Measurements from ENCODE around the gene LGALS16.
A peak's percentile ranks its signal among the peaks of the same experiment; 100 is the strongest.
"Not testable (repeated sequence)": the region's sequence is repeated elsewhere in the genome, so short reads cannot be mapped to it uniquely, and the experiment has no call there.

The LGALS16 gene

GRCh38 chr19:39655613-39656012 lies at the start of gene LGALS16:
LGALS16 (plus strand) TSS chr19:39655913; CDS start chr19:39655962, 49 bp downstream.
- DNase-seq: no peak

DNA sequence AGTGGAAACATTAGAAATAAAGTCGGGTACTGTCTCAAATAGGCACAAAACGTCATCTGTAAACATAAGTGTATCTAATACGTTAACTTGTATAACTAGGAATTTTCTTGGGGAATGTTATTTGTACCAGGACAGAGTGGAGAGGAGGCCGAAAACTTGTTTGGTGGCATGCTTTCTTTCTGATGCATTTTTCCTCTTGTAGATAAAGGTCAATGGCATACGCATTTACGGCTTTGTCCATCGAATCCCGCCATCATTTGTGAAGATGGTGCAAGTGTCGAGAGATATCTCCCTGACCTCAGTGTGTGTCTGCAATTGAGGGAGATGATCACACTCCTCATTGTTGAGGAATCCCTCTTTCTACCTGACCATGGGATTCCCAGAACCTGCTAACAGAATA lies 48.7 kb upstream of the LGALS16 start:
- no peak for DNase-seq

GRCh38 chr19:39607561-39607960 lies 48.2 kb upstream of the LGALS16 start:
- no peak for DNase-seq

DNA sequence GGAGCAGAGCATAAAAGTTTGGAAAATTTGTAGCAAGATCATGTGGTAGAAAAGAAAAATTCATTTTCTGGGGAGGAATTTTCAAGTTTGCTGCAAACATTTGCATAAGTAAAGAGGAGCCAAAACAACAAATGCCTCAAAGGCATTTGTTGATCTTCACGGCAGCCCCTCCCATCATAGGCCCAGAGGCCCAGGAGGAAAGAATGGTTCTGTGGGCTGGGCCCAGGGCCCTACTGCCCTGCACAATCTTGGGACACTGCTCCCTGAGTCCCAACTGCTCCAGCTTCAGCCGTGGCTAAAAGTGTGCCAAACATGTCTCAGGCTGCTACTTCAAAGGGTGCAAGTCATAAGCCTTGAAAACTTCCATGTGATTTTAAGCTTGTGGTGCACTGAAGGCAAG lies 42.1 kb upstream of the LGALS16 start:
- no peak for DNase-seq

GRCh38 chr19:39617745-39618144 lies 38.0 kb upstream of the LGALS16 start:
- no peak for DNase-seq

- DNase-seq: no peak
Observed at GRCh38 chr19:39623946-39624345, 31.8 kb upstream of the LGALS16 start.

DNA sequence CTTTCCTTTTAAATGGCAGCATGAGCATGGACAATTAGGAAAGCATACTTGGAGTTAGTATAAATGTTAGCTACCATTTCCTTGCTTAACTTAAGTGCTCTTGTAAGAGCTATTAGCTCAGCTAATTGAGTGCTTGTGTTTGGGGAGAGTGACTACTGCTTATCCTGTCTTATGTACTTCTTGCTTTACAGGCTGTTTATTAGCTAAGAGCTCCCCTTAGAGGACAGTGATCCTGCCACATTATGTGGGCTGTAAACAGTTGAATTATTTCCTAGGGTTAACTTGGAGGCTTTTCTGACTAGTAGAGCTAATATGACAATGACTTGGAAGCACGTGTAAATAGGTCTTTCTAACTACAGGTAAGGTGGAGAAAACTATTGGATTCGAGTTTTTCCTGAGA lies 28.1 kb upstream of the LGALS16 start:
- peak in 1 of 2 donors; percentile 13 for DNase-seq

- no peak for DNase-seq
Observed at GRCh38 chr19:39631178-39631577, 24.5 kb upstream of the LGALS16 start.

- DNase-seq: no peak
Observed at GRCh38 chr19:39631626-39632025, 24.1 kb upstream of the LGALS16 start.

DNA sequence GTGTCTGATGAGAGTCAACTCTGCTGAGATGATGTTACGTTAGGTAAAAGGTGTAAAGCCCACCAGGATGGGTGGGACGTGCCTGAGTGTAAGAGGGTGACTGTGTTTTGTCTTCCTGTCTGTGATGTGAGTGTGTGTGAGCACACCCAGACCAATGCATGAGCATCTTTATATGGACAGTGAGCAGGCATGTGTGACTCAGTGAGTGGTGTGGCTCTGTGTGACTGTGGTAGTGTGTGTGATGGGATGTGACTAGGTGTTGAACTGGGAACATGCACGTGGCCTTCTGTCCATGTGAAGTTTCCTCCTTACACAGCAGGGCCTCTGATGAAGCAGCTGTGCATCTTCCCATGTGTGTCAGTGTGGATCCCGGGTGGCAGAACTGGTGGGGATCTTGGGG lies 17.8 kb upstream of the LGALS16 start:
- DNase-seq: no peak

GRCh38 chr19:39641773-39642172 lies 13.9 kb upstream of the LGALS16 start:
- DNase-seq: no peak

- no peak for DNase-seq
Observed at GRCh38 chr19:39643591-39643990, 12.1 kb upstream of the LGALS16 start.

DNA sequence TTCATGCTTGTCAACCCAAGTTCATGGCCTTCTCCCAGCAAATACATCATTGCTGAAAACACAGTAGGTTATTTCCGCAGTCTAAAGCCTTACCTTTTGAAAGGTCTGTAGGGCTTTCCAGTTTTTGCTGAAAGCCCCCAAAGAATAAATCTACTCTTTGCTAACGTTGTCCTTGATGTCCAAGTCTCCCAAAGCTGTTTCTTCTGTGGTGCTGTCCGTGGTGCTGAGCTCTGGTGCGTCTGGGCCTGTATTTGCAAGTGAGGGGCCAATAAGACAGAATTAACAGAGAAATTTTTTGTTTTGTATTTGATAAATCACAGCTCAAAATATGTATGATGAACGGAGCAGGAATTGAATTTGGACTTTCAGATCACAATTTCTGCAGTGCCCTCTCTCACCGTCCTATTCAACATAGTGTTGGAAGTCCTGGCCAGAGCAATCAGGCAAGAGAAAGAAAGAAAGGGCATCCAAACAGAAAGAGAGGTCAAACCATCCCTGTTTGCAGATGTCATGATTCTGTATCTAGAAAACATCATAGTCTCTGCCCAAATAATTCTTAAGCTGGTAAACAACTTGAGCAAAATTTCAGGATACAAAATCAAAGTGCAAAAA lies 9.8 kb upstream of the LGALS16 start:
- DNase-seq: no peak

GRCh38 chr19:39647918-39648317 lies 7.8 kb upstream of the LGALS16 start:
- DNase-seq: no peak

- no peak for DNase-seq
Observed at GRCh38 chr19:39659791-39660190, 4.1 kb downstream of the LGALS16 start.

- DNase-seq: no peak
Observed at GRCh38 chr19:39660661-39661060, 4.9 kb downstream of the LGALS16 start.

GRCh38 chr19:39661565-39661964 lies 5.9 kb downstream of the LGALS16 start:
- DNase-seq: no peak

- not testable (repeated sequence) for DNase-seq
Observed at GRCh38 chr19:39669860-39670259, 14.1 kb downstream of the LGALS16 start.

DNA sequence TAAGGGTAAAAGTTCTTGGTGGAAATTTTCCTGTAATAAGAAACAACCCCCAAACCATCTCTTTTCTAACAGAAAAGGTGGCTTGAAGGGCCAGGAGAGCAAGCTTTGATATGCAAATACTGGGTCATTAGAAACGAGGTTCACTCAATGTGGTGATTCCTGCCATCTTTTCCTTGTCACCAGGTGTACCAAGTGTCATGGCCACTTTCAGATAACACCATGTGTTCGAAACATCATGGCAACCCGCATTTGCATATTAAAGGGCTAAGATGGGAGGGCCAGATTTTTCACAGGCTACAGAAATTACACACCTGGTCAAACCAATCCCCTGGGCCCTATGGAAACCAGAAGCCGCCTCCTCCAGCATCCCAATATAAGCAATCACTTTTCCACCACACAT lies 15.3 kb downstream of the LGALS16 start:
- DNase-seq: no peak

DNA sequence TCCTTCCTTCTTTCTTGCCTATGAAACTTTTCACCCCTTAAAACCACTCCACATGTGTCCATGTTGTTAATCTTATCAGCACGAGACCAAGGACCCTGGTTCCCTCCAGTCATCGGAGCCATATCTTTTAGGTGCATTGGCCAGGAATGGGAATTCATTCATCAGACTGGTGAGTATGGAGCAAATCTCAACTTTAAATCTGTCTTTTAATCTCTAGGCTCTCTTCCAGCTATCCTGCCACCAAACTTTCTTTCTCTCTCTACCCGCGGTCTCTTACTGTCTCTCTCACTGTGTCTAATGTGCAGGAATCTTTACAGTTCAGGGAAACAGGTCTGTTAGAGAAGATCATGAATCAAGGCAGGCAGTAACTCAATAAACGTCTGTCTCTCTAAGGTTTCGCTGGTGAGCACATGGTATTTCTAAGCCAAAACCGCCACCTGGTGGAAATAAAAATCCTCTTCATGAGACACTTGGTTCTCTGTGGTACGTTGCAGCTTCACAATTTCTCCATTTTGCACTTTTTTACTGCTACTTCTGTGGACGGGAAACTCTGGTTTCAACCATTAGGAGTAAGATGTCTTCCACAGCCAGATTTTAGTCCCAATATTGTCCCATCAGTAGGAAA lies 16.1 kb downstream of the LGALS16 start:
- peak; percentile 35 to 71 for DNase-seq

DNA sequence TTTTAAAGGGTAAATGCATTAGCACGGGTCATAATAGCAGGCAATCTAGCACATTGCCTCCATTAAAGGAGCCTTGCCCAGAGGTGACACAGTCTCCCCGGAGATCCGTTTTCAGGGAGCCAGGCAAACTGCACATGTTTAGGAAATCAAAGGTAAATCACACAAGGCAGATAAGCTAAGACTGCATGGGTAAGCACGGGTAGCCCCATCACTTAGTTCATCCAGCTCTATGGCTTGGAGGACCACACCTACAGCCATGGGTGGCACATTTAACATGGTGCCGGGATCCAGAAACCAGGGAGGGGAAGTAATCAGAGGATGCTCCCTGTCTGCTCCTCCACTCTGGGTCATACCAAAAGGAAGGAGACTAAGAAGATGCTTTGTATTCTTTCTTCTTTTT lies 16.8 kb downstream of the LGALS16 start:
- no peak for DNase-seq

DNA sequence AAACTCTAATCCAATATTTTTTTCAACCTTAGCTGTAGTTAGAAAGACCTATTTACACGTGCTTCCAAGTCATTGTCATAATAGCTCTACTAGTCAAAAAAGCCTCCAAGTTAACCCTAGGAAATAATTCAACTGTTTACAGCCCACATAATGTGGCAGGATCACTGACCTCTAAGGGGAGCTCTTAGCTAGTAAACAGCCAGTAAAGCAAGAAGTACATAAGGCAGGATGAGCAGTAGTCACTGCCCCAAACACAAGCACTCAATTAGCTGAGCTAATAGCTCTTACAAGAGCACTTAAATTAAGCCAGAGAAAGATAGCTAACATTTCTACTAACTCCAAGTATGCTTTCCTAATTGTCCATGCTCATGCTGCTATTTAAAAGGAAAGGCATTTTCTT lies 18.1 kb downstream of the LGALS16 start:
- not testable (repeated sequence) for DNase-seq

- DNase-seq: no peak
Observed at GRCh38 chr19:39676004-39676403, 20.3 kb downstream of the LGALS16 start.

DNA sequence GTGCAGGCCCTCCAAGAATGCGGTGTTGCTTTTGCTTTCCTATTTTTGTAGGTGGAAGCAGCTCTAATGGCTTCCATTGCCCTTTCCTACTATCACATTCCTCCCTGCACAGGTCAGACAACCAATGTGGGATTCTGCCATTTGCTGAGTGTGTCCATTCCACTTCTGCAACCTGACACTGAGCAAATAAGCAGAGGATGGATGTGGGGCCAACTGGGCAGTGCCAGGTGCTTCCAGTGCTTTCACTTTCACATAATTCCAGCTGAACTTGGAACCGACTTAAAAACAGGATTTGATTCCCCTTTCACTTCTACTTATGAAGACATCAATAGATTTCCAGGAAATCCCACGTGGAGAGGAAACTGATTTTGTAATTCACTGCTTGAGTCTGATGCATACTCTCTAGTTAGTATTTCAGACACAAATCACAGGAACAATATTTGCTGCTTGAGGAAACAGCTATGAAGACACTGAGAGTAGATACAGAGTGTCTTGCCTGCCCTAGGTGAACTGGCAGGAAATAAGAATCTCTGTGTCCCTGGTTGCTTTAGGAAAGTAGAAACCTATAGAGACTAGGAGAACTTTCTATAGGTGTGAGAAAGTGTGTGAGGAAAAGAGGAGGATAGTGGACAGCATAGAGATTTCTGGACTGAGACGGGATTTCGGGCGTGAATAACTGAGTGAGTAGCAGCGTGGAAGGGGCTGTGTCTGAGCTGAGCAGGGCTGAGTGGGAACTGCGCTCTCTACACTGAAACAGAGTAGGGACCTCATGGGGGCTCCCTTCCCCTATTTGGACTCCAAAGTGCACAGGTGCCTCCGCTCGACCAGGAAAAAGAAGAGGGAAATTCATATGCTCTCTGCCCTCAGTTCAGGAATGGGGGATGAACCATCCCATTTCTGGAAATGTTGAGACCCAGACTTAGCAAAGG lies 22.5 kb downstream of the LGALS16 start:
- no peak for DNase-seq
